IPS-20b (cell line): ENCODE data around the gene FBLN5.

Experiments used
- H3K27ac ChIP-seq: one replicate; pipeline ENCODE4 v1.5.1; 2013; ENCODE audit warnings: low read length
- H3K27me3 ChIP-seq: 2 replicates; pipeline ENCODE4 v1.6.1; 2013; ENCODE audit warnings: mild to moderate bottlenecking, low read length, inconsistent platforms; ENCODE audit not compliant: insufficient read depth
- H3K36me3 ChIP-seq: 2 replicates; pipeline ENCODE4 v1.6.1; 2013; ENCODE audit warnings: low read depth, mild to moderate bottlenecking, inconsistent platforms, low read length, moderate library complexity; ENCODE audit not compliant: insufficient read depth
- H3K4me1 ChIP-seq: 2 replicates; pipeline ENCODE4 v1.6.1; 2013; ENCODE audit warnings: mild to moderate bottlenecking, control low read depth, inconsistent platforms, low read length, moderate library complexity; ENCODE audit not compliant: insufficient read depth
- H3K4me3 ChIP-seq: 2 replicates; pipeline ENCODE4 v1.5.1; 2013; ENCODE audit warnings: mild to moderate bottlenecking, low read length, inconsistent platforms
- H3K9ac ChIP-seq: 2 replicates; pipeline ENCODE4 v1.6.1; 2013; ENCODE audit warnings: low read depth, mild to moderate bottlenecking, inconsistent platforms, low read length, moderate library complexity
- H3K9me3 ChIP-seq: 2 replicates; pipeline ENCODE4 v1.6.1; 2013; ENCODE audit warnings: mild to moderate bottlenecking, low read depth, low read length, inconsistent platforms; ENCODE audit not compliant: insufficient read depth

Gene FBLN5

GRCh38 chr14:91964011-91964410 lies 16.5 kb upstream of the FBLN5 start:
- H3K36me3 ChIP-seq: peaks cover 13% of the 10 kb centered on the region
- no peak overlapping the region for H3K27ac ChIP-seq
- no peaks in the 10 kb centered on the region for H3K27me3 ChIP-seq
- no peaks in the 10 kb centered on the region for H3K9me3 ChIP-seq
- H3K4me3 ChIP-seq: no peak overlapping the region
- H3K4me1 ChIP-seq: no peaks in the 10 kb centered on the region
- no peak overlapping the region for H3K9ac ChIP-seq

DNA sequence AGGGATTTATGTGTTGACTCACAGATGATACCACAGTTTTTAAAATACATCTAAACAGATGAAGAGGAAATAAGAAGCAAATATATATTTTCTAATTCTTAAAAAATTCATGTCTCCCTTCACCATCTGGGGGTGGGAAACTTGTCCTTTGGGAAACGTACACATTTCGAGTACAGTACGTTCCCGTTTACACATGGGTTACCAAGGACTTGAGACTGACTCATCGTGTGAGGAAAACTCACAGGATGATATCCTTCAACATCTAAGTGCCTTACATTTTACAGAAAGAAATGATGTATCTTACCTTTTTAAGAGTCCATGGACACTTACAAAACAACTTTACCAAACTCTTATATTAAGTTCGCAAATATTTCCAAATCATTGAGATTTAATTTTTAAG lies 16.0 kb upstream of the FBLN5 start:
- Histone ChIP-seq H3K27me3 (no peaks in the 10 kb centered on the region), H3K27ac (no peak overlapping the region), H3K4me1 (no peaks in the 10 kb centered on the region), H3K9ac (no peak overlapping the region), H3K9me3 (no peaks in the 10 kb centered on the region), H3K4me3 (no peak overlapping the region), H3K36me3 (peaks cover 7% of the 10 kb centered on the region)

GRCh38 chr14:91961297-91962220 lies 14.1 kb upstream of the FBLN5 start:
- H3K27ac ChIP-seq: no peak overlapping the region

GRCh38 chr14:91957876-91958313 lies 10.4 kb upstream of the FBLN5 start:
- no peak overlapping the region for H3K4me3 ChIP-seq
- no peaks in the 10 kb centered on the region for H3K4me1 ChIP-seq
- no peaks in the 10 kb centered on the region for H3K9me3 ChIP-seq
- no peak overlapping the region for H3K27ac ChIP-seq
- no peaks in the 10 kb centered on the region for H3K36me3 ChIP-seq
- no peaks in the 10 kb centered on the region for H3K27me3 ChIP-seq
- H3K9ac ChIP-seq: no peak overlapping the region

More at GRCh38 chr14:91961297-91962220, 14.1 kb upstream of the FBLN5 start:
- H3K4me1 ChIP-seq: no peaks in the 10 kb centered on the region
- H3K36me3 ChIP-seq: no peaks in the 10 kb centered on the region
- no peaks in the 10 kb centered on the region for H3K27me3 ChIP-seq
- no peak overlapping the region for H3K4me3 ChIP-seq
- no peak overlapping the region for H3K9ac ChIP-seq
- no peaks in the 10 kb centered on the region for H3K9me3 ChIP-seq

DNA sequence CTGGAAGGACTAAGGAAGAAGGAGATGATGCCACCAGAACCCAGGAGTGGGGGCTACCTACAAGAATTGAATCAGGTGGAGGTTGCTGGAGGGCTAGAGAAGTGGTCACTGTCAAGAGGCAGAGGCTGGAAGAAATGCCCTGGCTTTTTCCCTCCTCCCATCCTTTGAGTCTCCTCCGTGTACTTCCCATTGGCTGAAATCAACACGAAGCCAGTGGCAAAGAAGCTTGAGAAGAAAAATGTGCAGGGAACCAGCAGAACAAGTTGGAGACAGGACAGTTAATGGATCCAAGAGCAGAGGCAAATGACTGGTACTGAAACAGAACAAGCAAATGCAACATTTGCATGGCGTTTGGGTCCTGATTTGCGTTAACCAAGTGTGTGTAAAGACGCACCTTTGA lies 9.1 kb upstream of the FBLN5 start:
- H3K4me3 ChIP-seq: no peak overlapping the region
- H3K4me1 ChIP-seq: no peaks in the 10 kb centered on the region
- no peaks in the 10 kb centered on the region for H3K27me3 ChIP-seq
- H3K36me3 ChIP-seq: no peaks in the 10 kb centered on the region
- no peak overlapping the region for H3K9ac ChIP-seq
- H3K9me3 ChIP-seq: no peaks in the 10 kb centered on the region
- H3K27ac ChIP-seq: no peak overlapping the region

GRCh38 chr14:91955168-91955567 lies 7.7 kb upstream of the FBLN5 start:
- no peak overlapping the region for H3K4me3 ChIP-seq
- no peaks in the 10 kb centered on the region for H3K36me3 ChIP-seq
- H3K9me3 ChIP-seq: no peaks in the 10 kb centered on the region
- H3K27ac ChIP-seq: no peak overlapping the region
- H3K9ac ChIP-seq: no peak overlapping the region
- H3K4me1 ChIP-seq: no peaks in the 10 kb centered on the region
- no peaks in the 10 kb centered on the region; the same call in 1 of the 2 replicates for H3K27me3 ChIP-seq

GRCh38 chr14:91953170-91953985 lies 5.9 kb upstream of the FBLN5 start:
- H3K9ac ChIP-seq: no peak overlapping the region
- no peaks in the 10 kb centered on the region for H3K36me3 ChIP-seq
- no peaks in the 10 kb centered on the region for H3K9me3 ChIP-seq
- no peak overlapping the region for H3K4me3 ChIP-seq
- peaks cover 10% of the 10 kb centered on the region for H3K27me3 ChIP-seq
- no peak overlapping the region for H3K27ac ChIP-seq
- H3K4me1 ChIP-seq: peaks cover under 1% of the 10 kb centered on the region; the same call in 1 of the 2 replicates

- Histone ChIP-seq H3K4me3 (peak overlapping the region; percentile 84), H3K27me3 (peaks cover 42% of the 10 kb centered on the region), H3K36me3 (no peaks in the 10 kb centered on the region), H3K9ac (no peak overlapping the region; the same call in 1 of the 2 replicates), H3K9me3 (no peaks in the 10 kb centered on the region), H3K27ac (no peak overlapping the region), H3K4me1 (peaks cover 6% of the 10 kb centered on the region)
Observed at GRCh38 chr14:91946622-91947474, 646 bp downstream of the FBLN5 start.

DNA sequence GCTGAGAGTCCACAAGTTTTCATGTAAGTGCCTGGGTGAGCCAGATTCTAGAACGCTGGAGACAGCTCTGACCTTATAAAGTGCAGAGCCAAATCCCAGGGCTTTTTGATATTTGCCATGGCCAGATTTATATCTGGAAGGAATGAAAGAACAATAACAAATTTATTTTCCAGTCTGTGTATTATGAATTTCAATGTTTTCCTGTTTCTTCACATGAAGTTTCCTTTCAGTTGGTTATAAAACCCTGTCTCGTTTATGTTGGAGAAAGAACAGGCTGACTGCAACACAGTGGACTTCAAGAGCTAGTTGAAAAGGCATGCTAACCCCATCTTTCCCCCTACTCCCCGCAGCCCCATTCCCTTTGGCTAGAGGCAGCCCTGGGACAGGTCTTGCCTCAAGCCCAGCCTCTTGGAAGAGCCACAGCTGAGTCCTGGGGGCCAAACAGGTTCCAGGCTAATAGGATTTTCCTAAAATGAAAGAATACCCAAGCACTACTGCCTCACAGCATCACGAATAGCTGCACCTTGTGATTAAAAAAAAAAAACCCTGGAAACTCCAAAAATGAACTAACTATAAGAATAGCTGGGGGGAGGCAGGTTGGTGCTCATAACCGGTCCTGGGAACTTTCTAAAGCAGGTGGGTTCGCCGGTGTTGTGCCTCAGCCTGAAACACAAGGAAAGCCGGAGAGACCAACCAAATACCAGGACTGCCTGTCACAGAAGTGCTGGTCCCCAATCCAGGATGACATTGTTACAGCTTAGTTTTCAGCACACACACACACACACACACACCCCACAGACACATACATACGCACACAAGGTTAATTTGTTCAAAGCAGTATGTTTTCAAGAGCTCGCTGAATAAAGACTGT lies 1.5 kb downstream of the FBLN5 start:
- Histone ChIP-seq H3K27ac (no peak overlapping the region), H3K9ac (no peak overlapping the region), H3K36me3 (no peaks in the 10 kb centered on the region), H3K9me3 (no peaks in the 10 kb centered on the region), H3K27me3 (peaks cover 42% of the 10 kb centered on the region), H3K4me1 (peaks cover 6% of the 10 kb centered on the region), H3K4me3 (no peak overlapping the region)

- Histone ChIP-seq H3K9me3 (no peaks in the 10 kb centered on the region), H3K36me3 (no peaks in the 10 kb centered on the region), H3K9ac (no peak overlapping the region), H3K27ac (no peak overlapping the region), H3K4me3 (no peak overlapping the region), H3K4me1 (peaks cover under 1% of the 10 kb centered on the region), H3K27me3 (peaks cover 28% of the 10 kb centered on the region)
Observed at GRCh38 chr14:91942946-91943345, 4.5 kb downstream of the FBLN5 start.
